ENCODE data around the gene GALNT4. TPM values are rescaled to one million over a fixed set of nuclear protein-coding genes. Genes with fewer than 3 reads are reported as not detected.

Gene GALNT4
- total RNA-seq, 1 experiment from 2014 or later: 2.8 TPM

GRCh38 chr12:89479982-89480381 lies 44.6 kb downstream of the GALNT4 start (continued):
- TF ChIP-seq, protein P1, sequence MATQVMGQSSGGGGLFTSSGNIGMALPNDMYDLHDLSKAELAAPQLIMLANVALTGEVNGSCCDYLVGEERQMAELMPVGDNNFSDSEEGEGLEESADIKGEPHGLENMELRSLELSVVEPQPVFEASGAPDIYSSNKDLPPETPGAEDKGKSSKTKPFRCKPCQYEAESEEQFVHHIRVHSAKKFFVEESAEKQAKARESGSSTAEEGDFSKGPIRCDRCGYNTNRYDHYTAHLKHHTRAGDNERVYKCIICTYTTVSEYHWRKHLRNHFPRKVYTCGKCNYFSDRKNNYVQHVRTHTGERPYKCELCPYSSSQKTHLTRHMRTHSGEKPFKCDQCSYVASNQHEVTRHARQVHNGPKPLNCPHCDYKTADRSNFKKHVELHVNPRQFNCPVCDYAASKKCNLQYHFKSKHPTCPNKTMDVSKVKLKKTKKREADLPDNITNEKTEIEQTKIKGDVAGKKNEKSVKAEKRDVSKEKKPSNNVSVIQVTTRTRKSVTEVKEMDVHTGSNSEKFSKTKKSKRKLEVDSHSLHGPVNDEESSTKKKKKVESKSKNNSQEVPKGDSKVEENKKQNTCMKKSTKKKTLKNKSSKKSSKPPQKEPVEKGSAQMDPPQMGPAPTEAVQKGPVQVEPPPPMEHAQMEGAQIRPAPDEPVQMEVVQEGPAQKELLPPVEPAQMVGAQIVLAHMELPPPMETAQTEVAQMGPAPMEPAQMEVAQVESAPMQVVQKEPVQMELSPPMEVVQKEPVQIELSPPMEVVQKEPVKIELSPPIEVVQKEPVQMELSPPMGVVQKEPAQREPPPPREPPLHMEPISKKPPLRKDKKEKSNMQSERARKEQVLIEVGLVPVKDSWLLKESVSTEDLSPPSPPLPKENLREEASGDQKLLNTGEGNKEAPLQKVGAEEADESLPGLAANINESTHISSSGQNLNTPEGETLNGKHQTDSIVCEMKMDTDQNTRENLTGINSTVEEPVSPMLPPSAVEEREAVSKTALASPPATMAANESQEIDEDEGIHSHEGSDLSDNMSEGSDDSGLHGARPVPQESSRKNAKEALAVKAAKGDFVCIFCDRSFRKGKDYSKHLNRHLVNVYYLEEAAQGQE (IDR thresholded peaks at IDR 0.05; ENCODE audit: low read depth): no peak
- TF ChIP-seq POLR2AphosphoS5 (IDR thresholded peaks at IDR 0.05; ENCODE audit: low read depth, low read length) (no peak), TCF7L2 (IDR thresholded peaks at IDR 0.05; ENCODE audit: borderline replicate concordance, extremely low read depth, insufficient read depth, insufficient read length) (no peak), EGR1 (IDR thresholded peaks at IDR 0.05; ENCODE audit: low read depth) (no peak), YY1 (IDR thresholded peaks at IDR 0.05; ENCODE audit: extremely low read depth, insufficient replicate concordance, low read depth, low read length) (no peak)

- intact Hi-C loops (cut with micrococcal nuclease): loop anchor here (10.0 kb wide), 1 partner anchor 1467 kb away; no protein-coding TSS in a partner anchor
- BruUV-seq (replicated peaks): no TSS peak
These were observed 46.8 kb downstream of the GALNT4 start for GRCh38 chr12:89477633-89478279.

More at GRCh38 chr12:89477633-89478279, 46.8 kb downstream of the GALNT4 start:
- Histone ChIP-seq H2AFZ (ENCODE audit: low read depth, low read length, poor library complexity, severe bottlenecking) (no peak overlapping the region), H4K20me1 (ENCODE audit: insufficient read depth) (no peaks in the 10 kb centered on the region), H3K9ac (ENCODE audit: low read length) (no peak overlapping the region), H3K9me2 (ENCODE audit: insufficient read depth) (no peaks in the 10 kb centered on the region), H3K27me3 (ENCODE audit: insufficient read depth, low read length) (no peaks in the 10 kb centered on the region), H3K36me3 (ENCODE audit: control insufficient read depth in 1 of 2, insufficient read depth in 2 of 2, low read length in 2 of 2) (no peaks in the 10 kb centered on the region), H3K79me2 (ENCODE audit: insufficient read depth, low read length) (no peaks in the 10 kb centered on the region), H3K4me1 (ENCODE audit: control insufficient read depth in 1 of 2, insufficient read depth in 2 of 2, low read length in 2 of 2) (no peaks in the 10 kb centered on the region; a peak in 1 of 4 replicates), H3K4me2 (ENCODE audit: low read length) (no peak overlapping the region), H3K27ac (ENCODE audit: low read depth, low read length) (no peak overlapping the region), H3K4me3 (replicated peaks in 1 of 2; ENCODE audit: low read depth in 1 of 2, low read length in 2 of 2) (no peak overlapping the region), H3K9me3 (ENCODE audit: control insufficient read depth in 1 of 2, insufficient read depth in 1 of 2, low read depth in 1 of 2, low read length in 2 of 2) (no peaks in the 10 kb centered on the region)
- RAD21 ChIA-PET (ENCODE audit: low non-redundant PET in 1 of 2, low total read pairs in 2 of 2, uncharacterized antibody in 2 of 2, unreplicated experiment in 2 of 2): no interaction called here
- POLR2A ChIA-PET: no interaction called here
- TF ChIP-seq ZFX (IDR thresholded peaks at IDR 0.05) (no peak), CEBPB (IDR thresholded peaks at IDR 0.05; ENCODE audit: low read depth) (no peak), ZNF274 (IDR thresholded peaks at IDR 0.05; ENCODE audit: low read depth, low read length) (no peak), TCF7L2 (IDR thresholded peaks at IDR 0.05; ENCODE audit: borderline replicate concordance, extremely low read depth, insufficient read depth, insufficient read length) (no peak), SIN3A (IDR thresholded peaks at IDR 0.05; ENCODE audit: low read depth) (no peak), YY1 (IDR thresholded peaks at IDR 0.05; ENCODE audit: extremely low read depth, insufficient replicate concordance, low read depth, low read length) (no peak), EGR1 (IDR thresholded peaks at IDR 0.05; ENCODE audit: low read depth) (no peak), RAD21 (IDR thresholded peaks at IDR 0.05; ENCODE audit: low read depth) (no peak), ATF3 (IDR thresholded peaks at IDR 0.05) (no peak), POLR2A (IDR thresholded peaks at IDR 0.05; ENCODE audit: borderline replicate concordance, extremely low read depth, insufficient read depth, insufficient read length) (no peak), EZH2phosphoT487 (IDR thresholded peaks at IDR 0.05; ENCODE audit: borderline replicate concordance) (no peak), POLR2AphosphoS5 (IDR thresholded peaks at IDR 0.05; ENCODE audit: low read depth, low read length) (no peak), JUND (IDR thresholded peaks at IDR 0.05) (no peak), CBX3 (IDR thresholded peaks at IDR 0.05; ENCODE audit: low read depth) (no peak), ELF1 (IDR thresholded peaks at IDR 0.05; ENCODE audit: borderline replicate concordance, low read depth) (no peak)
- TF ChIP-seq, protein P2, sequence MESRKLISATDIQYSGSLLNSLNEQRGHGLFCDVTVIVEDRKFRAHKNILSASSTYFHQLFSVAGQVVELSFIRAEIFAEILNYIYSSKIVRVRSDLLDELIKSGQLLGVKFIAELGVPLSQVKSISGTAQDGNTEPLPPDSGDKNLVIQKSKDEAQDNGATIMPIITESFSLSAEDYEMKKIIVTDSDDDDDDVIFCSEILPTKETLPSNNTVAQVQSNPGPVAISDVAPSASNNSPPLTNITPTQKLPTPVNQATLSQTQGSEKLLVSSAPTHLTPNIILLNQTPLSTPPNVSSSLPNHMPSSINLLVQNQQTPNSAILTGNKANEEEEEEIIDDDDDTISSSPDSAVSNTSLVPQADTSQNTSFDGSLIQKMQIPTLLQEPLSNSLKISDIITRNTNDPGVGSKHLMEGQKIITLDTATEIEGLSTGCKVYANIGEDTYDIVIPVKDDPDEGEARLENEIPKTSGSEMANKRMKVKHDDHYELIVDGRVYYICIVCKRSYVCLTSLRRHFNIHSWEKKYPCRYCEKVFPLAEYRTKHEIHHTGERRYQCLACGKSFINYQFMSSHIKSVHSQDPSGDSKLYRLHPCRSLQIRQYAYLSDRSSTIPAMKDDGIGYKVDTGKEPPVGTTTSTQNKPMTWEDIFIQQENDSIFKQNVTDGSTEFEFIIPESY (IDR thresholded peaks at IDR 0.05; ENCODE audit: extremely low read depth, insufficient replicate concordance, low read length): no peak
- TF ChIP-seq, protein P3, sequence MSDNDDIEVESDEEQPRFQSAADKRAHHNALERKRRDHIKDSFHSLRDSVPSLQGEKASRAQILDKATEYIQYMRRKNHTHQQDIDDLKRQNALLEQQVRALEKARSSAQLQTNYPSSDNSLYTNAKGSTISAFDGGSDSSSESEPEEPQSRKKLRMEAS (IDR thresholded peaks at IDR 0.05): no peak
- CTCF ChIA-PET: no interaction called here
- DNase-seq (ENCODE audit: low read depth, low spot score): no peak
- no peak for ATAC-seq
